Activated CD4-positive, alpha-beta T cell treated with anti-CD3 and anti-CD28 coated beads, Interleukin-2, Interleukin-4, amounts not matched to agents 100 ng/mL and 50 ng/mL, durations not matched to agents 16 hours and 8 hours (primary cell): ENCODE measurements around the gene AHNAK2.

Source experiments
- DNase-seq: peaks from one replicate; pipeline ENCODE4 v3.0.0-alpha.2; 2020; ENCODE audit warnings: low spot score

The AHNAK2 gene

DNA sequence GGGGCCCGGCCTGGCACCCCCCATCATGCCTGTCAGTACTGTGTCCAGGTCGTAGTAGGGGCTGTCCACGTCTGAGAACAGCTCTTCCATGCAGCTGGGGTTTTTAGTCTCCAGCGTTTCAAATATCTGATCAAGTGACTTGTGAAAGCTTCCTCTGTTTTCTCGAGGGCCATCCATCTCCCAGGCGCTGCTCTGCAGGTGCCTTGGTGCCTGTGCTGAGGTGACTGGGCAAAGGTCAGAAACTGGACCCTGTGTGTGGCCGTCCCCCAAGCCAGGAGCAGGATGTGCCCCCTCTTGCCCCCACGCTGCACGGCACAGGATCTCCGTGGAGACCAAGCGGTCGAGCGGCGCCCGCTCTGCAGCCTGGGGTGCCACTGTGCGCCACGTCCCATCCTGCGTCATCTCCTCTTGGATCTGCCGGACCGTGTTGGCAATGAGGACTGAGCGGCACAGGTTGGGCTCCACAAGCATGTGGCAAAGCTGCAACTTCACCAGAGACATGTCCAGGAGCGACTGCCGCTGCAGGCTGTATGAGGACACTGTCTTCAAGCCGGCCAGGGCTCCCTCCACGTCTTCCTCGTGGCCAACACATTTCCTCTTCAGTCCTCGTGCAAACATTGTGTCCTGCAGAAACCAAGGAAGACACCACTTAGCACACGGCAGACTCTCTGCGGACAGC lies 33.3 kb upstream of the AHNAK2 start:
- DNase-seq: no peak

DNA sequence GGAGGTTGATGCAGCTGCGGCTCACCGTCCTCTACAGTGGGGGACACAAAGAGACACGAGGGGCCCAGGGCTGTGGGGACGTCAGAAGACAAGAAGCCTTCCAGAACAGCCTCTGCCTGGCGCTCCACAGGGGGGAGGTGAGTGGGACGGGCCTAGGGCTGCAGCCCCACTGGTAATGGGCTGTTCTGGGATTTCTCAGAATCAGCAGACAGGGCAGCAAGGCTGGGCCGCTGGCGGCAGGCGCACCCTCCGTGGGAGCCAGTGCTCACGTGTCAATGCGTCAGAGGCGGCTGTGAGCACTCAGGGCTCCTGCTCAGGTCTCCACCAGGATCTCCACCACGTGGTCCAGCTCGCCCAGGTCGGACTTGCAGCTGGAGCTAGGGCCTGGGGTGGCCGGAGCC lies 32.7 kb upstream of the AHNAK2 start:
- DNase-seq: no peak

DNA sequence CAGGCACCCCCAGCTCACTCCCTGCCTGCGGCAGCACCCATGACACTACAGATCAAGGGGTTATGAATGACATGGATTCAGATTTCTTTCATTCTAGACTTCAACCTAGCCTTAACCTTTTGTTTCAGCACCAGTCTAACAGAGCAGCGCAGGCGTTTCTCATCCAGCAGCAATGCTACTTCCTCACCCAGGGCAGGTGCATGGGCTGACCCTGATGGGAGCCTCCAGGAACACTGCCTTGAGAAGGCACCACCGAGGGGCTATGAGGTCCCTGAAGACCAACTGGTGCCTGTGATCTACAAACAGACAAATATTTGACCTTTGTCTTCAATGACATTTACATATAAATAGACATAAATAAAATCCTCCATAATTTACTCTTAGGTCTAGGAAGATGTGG lies 31.9 kb upstream of the AHNAK2 start:
- DNase-seq: no peak

GRCh38 chr14:105007593-105008264 lies 29.6 kb upstream of the AHNAK2 start:
- no peak for DNase-seq

- no peak for DNase-seq
These were observed 28.8 kb upstream of the AHNAK2 start for GRCh38 chr14:105006831-105007592.

- DNase-seq: no peak
These were observed 28.0 kb upstream of the AHNAK2 start for GRCh38 chr14:105005929-105006830.

GRCh38 chr14:105005329-105005928 lies 27.3 kb upstream of the AHNAK2 start:
- DNase-seq: no peak

- DNase-seq: no peak
These were observed 21.2 kb upstream of the AHNAK2 start for GRCh38 chr14:104999361-104999760.

DNA sequence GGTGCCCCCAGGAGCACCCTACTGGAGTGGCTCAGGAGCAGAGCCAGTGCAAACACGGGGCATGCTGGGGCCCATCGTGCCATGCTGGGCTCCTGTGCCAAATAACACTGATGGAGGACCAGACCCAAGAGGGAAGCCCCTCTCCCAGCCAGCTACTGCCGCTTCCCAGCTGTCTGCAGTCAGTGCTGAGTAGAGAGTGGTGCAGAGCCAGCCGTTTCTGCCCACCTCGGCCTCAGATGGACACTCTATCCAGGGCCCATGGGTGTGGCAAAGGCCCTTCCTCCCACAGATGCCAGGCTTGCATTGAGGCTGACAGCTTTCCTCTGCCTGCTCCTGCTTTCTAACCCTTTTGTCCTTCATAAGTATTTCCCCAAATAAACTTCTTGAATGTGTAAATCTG lies 20.6 kb upstream of the AHNAK2 start:
- DNase-seq: no peak

DNA sequence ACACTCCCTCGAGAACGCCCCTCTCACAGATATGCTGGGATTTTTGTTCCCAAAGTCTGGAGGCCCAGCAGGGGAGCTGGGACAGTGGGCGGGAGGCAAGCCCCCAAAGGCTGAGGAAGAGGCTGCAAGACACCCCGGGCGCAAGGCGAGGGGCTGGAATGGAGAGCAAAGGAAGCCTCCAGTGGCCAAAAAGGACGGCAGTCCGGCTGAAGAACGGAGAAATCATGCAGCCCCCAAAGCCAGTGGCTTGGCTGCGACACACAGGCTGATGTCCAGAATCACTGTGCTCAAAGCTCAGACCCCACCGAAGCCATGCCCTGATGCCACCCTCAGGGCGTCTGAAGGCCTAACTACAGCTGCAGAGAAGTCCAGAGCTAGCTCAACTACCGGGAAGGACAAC lies 18.3 kb upstream of the AHNAK2 start:
- DNase-seq: no peak

- no peak for DNase-seq
These were observed 17.9 kb upstream of the AHNAK2 start for GRCh38 chr14:104996032-104996431.

DNA sequence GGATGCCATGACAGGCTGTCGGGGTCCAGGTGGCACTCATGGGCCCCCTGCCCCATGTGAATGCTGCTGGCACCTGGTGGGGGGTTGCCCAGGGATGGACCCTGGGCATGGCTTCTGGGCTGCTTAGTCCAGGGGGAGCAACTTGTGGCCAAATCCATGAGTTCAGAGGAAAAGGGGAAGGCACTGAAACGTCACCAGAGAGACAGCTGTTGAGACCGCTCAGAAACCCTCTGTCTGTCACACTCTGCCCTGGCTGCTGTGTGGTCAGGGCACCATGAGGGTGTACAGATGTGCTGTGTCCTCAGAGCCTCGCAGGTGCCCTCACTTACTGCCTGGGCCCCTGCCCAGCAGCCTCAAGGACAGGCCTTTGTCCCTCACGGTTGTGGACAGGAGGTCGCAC lies 16.8 kb upstream of the AHNAK2 start:
- no peak for DNase-seq

GRCh38 chr14:104993808-104994591 lies 15.8 kb upstream of the AHNAK2 start:
- DNase-seq: no peak

DNA sequence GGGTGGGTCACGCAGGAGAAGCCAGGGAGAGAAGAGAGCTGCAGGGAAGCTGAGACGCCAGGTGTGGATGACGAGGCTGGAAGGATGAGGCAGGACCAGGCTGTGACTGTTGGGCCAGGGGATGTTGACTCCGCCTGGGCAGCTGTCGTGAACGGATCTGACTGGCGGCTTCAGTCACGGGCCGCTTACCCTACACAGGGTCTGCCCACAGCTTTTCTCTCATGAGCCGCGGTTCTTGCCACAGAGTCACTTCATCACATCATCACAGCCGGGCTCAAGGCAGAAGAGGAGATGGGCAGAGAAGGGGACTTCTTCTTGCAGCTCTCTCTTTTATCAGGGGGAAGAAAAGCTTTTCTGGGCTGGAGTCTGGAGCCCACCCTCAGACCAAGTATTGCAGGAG lies 15.1 kb upstream of the AHNAK2 start:
- no peak for DNase-seq

- DNase-seq: no peak
These were observed 14.3 kb upstream of the AHNAK2 start for GRCh38 chr14:104992501-104992900.

DNA sequence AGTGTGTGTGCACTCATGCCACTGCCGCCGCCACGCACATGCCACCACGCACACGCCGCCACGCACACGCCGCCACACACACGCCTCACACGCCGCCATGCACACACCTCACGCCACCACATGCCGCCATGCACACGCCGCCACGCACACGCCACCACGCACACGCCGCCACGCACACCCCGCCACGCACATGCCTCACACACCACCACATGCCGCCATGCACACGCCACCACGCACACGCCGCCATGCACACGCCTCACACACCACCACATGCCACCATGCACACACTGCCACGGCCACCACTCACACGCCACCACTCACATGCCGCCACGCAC lies 13.7 kb upstream of the AHNAK2 start:
- no peak for DNase-seq

- no peak for DNase-seq
These were observed 11.8 kb upstream of the AHNAK2 start for GRCh38 chr14:104989951-104990303.

DNA sequence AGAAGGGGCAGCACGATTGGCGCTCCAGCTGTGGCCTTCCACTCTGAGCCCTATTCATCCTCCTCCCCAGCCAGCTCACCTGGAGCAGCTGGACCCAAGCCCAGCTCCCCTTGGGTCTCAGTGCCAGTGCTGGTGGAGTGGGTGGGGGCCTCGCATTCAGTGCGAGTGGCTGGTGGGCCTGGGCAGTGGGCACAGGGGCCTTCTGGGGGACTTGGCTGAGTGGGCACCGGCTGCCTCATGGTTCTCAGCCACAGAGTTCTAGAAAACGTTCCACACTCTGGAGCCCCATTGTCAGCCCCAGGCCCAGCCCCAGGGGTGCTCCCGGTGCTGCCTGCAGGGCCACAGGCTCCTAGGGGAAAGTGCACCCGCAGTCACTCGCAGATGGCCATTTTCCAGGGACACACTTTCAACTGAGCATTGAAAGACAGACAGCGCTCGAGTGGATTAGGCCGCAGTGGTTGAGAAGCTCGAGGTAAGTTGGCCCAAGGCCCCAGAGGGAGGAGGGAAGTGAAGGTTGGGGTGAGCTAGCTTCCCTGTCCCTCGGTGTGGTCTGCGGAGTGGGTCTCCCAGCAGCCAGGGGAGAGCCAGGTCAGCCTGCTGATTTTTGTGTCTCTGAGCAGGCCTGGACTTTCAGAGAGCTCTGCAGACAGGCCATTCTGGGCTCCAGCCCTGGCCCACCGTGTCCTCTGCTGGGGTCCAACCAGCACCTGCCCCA lies 11.2 kb upstream of the AHNAK2 start:
- no peak for DNase-seq

DNA sequence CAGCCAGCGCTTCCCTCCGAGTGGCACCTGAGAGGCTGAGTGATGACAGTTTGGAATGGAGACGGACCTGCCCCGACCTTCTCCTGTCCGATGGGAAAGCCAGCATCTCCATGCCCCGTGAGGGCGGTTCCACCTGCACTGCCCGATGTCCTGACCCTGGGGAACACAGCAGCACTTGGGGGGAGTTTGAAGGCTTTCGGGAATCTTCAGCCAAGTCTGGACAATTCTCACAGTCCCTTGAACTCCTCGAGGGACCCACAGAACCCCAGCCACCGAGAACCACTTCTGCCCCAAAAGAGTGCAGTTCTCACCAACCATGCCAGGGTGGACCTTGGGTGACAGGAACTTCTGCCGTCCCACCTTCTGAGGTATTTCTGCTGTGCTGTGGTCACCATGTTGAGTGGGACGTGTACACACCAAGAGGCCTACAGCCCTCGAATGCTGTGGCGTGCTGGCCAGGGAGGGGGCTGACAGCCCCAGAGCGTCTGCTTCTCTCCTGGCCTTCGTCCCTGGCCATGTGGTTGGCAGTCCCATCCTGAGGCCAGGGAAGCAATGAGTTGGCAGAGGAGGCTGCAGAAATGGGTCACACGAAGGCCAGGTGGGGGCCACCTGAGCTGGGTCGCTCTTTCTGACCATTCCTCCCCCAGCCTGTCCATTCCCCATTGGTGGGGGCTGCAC lies 8.5 kb upstream of the AHNAK2 start:
- no peak for DNase-seq
